H9 (cell line): ENCODE data around the gene KIF1A. TPM values are rescaled to one million over a fixed set of nuclear protein-coding genes. Genes with fewer than 3 reads are reported as not detected.

Source experiments
- DNase-seq: peaks from one replicate; pipeline ENCODE4 v3.0.0-alpha.2; 2017
- H2AFZ ChIP-seq: one replicate; pipeline ENCODE4 v1.6.1; 2013; ENCODE audit warnings: mild to moderate bottlenecking, low read length, control low read depth, moderate library complexity
- H2AK5ac ChIP-seq: 2 replicates; pipeline ENCODE4 v1.6.1; 2013; ENCODE audit warnings: low read length, control low read depth, mixed read lengths; ENCODE audit not compliant: insufficient read length
- H2BK120ac ChIP-seq: one replicate; pipeline ENCODE4 v1.6.1; 2013; ENCODE audit warnings: low read depth, mild to moderate bottlenecking, low read length, control low read depth, inconsistent platforms; ENCODE audit not compliant: poor library complexity, severe bottlenecking
- H2BK12ac ChIP-seq: 2 replicates; pipeline ENCODE4 v1.6.1; 2013; ENCODE audit warnings: low read length, control low read depth, mixed read lengths, low read depth; ENCODE audit not compliant: insufficient read length
- H2BK15ac ChIP-seq: 2 replicates; pipeline ENCODE4 v1.6.1; 2013; ENCODE audit warnings: low read depth, low read length, control low read depth
- H2BK20ac ChIP-seq: one replicate; pipeline ENCODE4 v1.6.1; 2013; ENCODE audit warnings: low read depth, mild to moderate bottlenecking, low read length, control low read depth, inconsistent platforms; ENCODE audit not compliant: poor library complexity, severe bottlenecking
- H2BK5ac ChIP-seq: 2 replicates; pipeline ENCODE4 v1.6.1; 2013; ENCODE audit warnings: low read length, control low read depth, mixed read lengths; ENCODE audit not compliant: insufficient read length
- H3K14ac ChIP-seq: 2 replicates; pipeline ENCODE4 v1.6.1; 2013; ENCODE audit warnings: low read length, control low read depth; ENCODE audit not compliant: insufficient read depth
- H3K18ac ChIP-seq: 2 replicates; pipeline ENCODE4 v1.6.1; 2013; ENCODE audit warnings: low read depth, mild to moderate bottlenecking, mixed read lengths, low read length, control low read depth; ENCODE audit not compliant: insufficient read length
- H3K23ac ChIP-seq: 2 replicates; pipeline ENCODE4 v1.6.1; 2013; ENCODE audit warnings: low read length, control low read depth, mixed read lengths, low read depth; ENCODE audit not compliant: insufficient read length
- H3K23me2 ChIP-seq: 2 replicates; pipeline ENCODE4 v1.6.1; 2013; ENCODE audit warnings: low read depth, mild to moderate bottlenecking, mixed read lengths, low read length, control low read depth; ENCODE audit not compliant: insufficient read length, poor library complexity, severe bottlenecking
- H3K27ac ChIP-seq: 2 replicates; pipeline ENCODE4 v1.5.1; 2013; ENCODE audit warnings: low read length, control low read depth, mixed read lengths, low read depth; ENCODE audit not compliant: insufficient read length
- H3K27me3 ChIP-seq: 2 replicates; pipeline ENCODE4 v1.6.1; 2013; ENCODE audit warnings: low read length, control low read depth, inconsistent platforms; ENCODE audit not compliant: insufficient read depth
- H3K4ac ChIP-seq: 2 replicates; pipeline ENCODE4 v1.6.1; 2013; ENCODE audit warnings: low read depth, mild to moderate bottlenecking, control low read depth, inconsistent platforms, low read length, moderate library complexity
- H3K4me1 ChIP-seq: 2 replicates; pipeline ENCODE4 v1.6.1; 2013; ENCODE audit warnings: low read length, control low read depth, inconsistent platforms; ENCODE audit not compliant: insufficient read depth
- H3K4me2 ChIP-seq: 2 replicates; pipeline ENCODE4 v1.6.1; 2013; ENCODE audit warnings: low read length, control low read depth, mixed read lengths; ENCODE audit not compliant: insufficient read length, insufficient read depth
- H3K56ac ChIP-seq: 2 replicates; pipeline ENCODE4 v1.6.1; 2013; ENCODE audit warnings: low read depth, mild to moderate bottlenecking, mixed read lengths, low read length, control low read depth; ENCODE audit not compliant: insufficient read length
- H3K79me1 ChIP-seq: 2 replicates; pipeline ENCODE4 v1.6.1; 2013; ENCODE audit warnings: low read depth, mild to moderate bottlenecking, moderate library complexity, low read length, control low read depth, inconsistent platforms; ENCODE audit not compliant: insufficient read depth, poor library complexity, severe bottlenecking
- H3K79me2 ChIP-seq: 2 replicates; pipeline ENCODE4 v1.6.1; 2013; ENCODE audit warnings: low read length, control low read depth, inconsistent platforms; ENCODE audit not compliant: insufficient read depth
- H3K9ac ChIP-seq: 2 replicates; pipeline ENCODE4 v1.6.1; 2013; ENCODE audit warnings: low read length, control low read depth, mixed read lengths; ENCODE audit not compliant: insufficient read length; ENCODE audit errors: extremely low read depth
- H3K9me3 ChIP-seq: one replicate; pipeline ENCODE4 v1.6.1; 2013; ENCODE audit warnings: low read depth, low read length, inconsistent platforms; ENCODE audit not compliant: control insufficient read depth
- H3T11ph ChIP-seq: one replicate; pipeline ENCODE4 v1.6.1; 2013; ENCODE audit warnings: mild to moderate bottlenecking, low read length, control low read depth, inconsistent platforms
- H4K20me1 ChIP-seq: one replicate; pipeline ENCODE4 v1.6.1; 2013; ENCODE audit not compliant: control insufficient read depth, insufficient read length, insufficient read depth
- H4K5ac ChIP-seq: 2 replicates; pipeline ENCODE4 v1.6.1; 2013; ENCODE audit warnings: low read depth, mild to moderate bottlenecking, mixed read lengths, low read length, control low read depth; ENCODE audit not compliant: insufficient read length
- H4K8ac ChIP-seq: replicated peaks from 2 replicates; pipeline ENCODE4 v1.6.1; 2013; ENCODE audit warnings: low read length, control low read depth, mixed read lengths, low read depth; ENCODE audit not compliant: insufficient read length
- H4K91ac ChIP-seq: 2 replicates; pipeline ENCODE4 v1.6.1; 2013; ENCODE audit warnings: low read depth, mild to moderate bottlenecking, moderate library complexity, mixed read lengths, low read length, control low read depth; ENCODE audit not compliant: insufficient read length
- H3K27ac Mint-ChIP-seq, 3 experiments: 2 replicates in 2 of 3; 3 replicates in 1 of 3; pipeline ENCODE4 v1.8.0; 2020 to 2021; ENCODE audit warnings: mixed read lengths in 3 of 3, mild to moderate bottlenecking in 1 of 3, moderate library complexity in 1 of 3
- H3K27me3 Mint-ChIP-seq: 2 replicates; pipeline ENCODE4 v1.8.0; 2021; ENCODE audit warnings: low read depth, mild to moderate bottlenecking, moderate library complexity, mixed read lengths
- H3K36me3 Mint-ChIP-seq, 3 experiments: 2 replicates in 2 of 3; 3 replicates in 1 of 3; pipeline ENCODE4 v1.8.0; 2020 to 2021; ENCODE audit warnings: low read depth in 3 of 3, mixed read lengths in 3 of 3; ENCODE audit not compliant: insufficient read depth in 1 of 3
- H3K4me1 Mint-ChIP-seq, 2 experiments: 2 replicates each; pipeline ENCODE4 v1.8.0; 2020; ENCODE audit warnings: mixed read lengths in 2 of 2
- H3K4me3 Mint-ChIP-seq, 2 experiments: 2 replicates in 1 of 2; 3 replicates in 1 of 2; pipeline ENCODE4 v1.8.0; 2020 to 2021; ENCODE audit warnings: mild to moderate bottlenecking in 2 of 2, mixed read lengths in 2 of 2, moderate library complexity in 1 of 2
- H3K9me3 Mint-ChIP-seq, 2 experiments: 2 replicates in 1 of 2; 3 replicates in 1 of 2; pipeline ENCODE4 v1.8.0; 2020; ENCODE audit warnings: mild to moderate bottlenecking in 2 of 2, mixed read lengths in 2 of 2, moderate library complexity in 1 of 2
- CTCF ChIP-seq: fragments of 200-600 bp; sonication (generic); conservative IDR thresholded peaks from 3 replicates; pipeline ENCODE4 v1.8.0; 2021; ENCODE audit warnings: antibody characterized with exemption, mild to moderate bottlenecking
- WGBS: extraction: QIAGEN DNeasy Blood & Tissue Kit; methylation state at CpG from one replicate; pipeline ENCODE4 v1.1.7; 2013; ENCODE audit warnings: missing lambda C conversion rate, low lambda C conversion rate, mixed read lengths; ENCODE audit not compliant: insufficient read length; ENCODE audit errors: extremely low coverage; 5-methylcytosine and 5-hydroxymethylcytosine counted together
- total RNA-seq: library from RNA; stranded (reverse); gene quantifications from 2 replicates; pipeline ENCODE4 v1.2.1, GENCODE V29; 2021

KIF1A gene
- total RNA-seq, 1 experiment from 2014 or later: 204 TPM

GRCh38 chr2:240664622-240665021, 155.4 kb downstream of the KIF1A start:
- WGBS: no CpG with 5 or more reads among the region's 1 CpG
- peaks cover 7 to 14% of the 10 kb centered on the region in 2 experiments; a peak in 3 of 5 replicates for H3K9me3 Mint-ChIP-seq

More at GRCh38 chr2:240664622-240665021, 155.4 kb downstream of the KIF1A start:
- H3K4me1 Mint-ChIP-seq: no peaks in the 10 kb centered on the region
- no peak overlapping the region for H2AK5ac ChIP-seq
- peaks cover 4% of the 10 kb centered on the region for H3K9me3 ChIP-seq
- H3K23me2 ChIP-seq: no peaks in the 10 kb centered on the region
- no peak overlapping the region for H4K91ac ChIP-seq
- H3K79me2 ChIP-seq: no peaks in the 10 kb centered on the region
- H3K27ac Mint-ChIP-seq: no peak overlapping the region
- H3K18ac ChIP-seq: no peak overlapping the region
- H3K4me3 Mint-ChIP-seq: no peak overlapping the region
- H3K27me3 ChIP-seq: no peaks in the 10 kb centered on the region
- no peak overlapping the region for H3K4me2 ChIP-seq
- no peak overlapping the region for H3K14ac ChIP-seq
- no peak overlapping the region for H3K27ac ChIP-seq
- H4K8ac ChIP-seq: no peak overlapping the region
- no peaks in the 10 kb centered on the region for H3K79me1 ChIP-seq
- H3K4me1 ChIP-seq: no peaks in the 10 kb centered on the region
- no peak overlapping the region for H2BK15ac ChIP-seq
- H4K20me1 ChIP-seq: no peaks in the 10 kb centered on the region
- no peak overlapping the region for H3T11ph ChIP-seq
- no peak overlapping the region for H2BK20ac ChIP-seq
- DNase-seq: no peak
- no peak overlapping the region for H2BK120ac ChIP-seq
- H3K9ac ChIP-seq: no peak overlapping the region
- no peak overlapping the region for H3K23ac ChIP-seq
- peaks cover 43% of the 10 kb centered on the region for H3K27me3 Mint-ChIP-seq
- no peak overlapping the region for H3K56ac ChIP-seq
- H3K36me3 Mint-ChIP-seq: no peaks in the 10 kb centered on the region
- H3K4ac ChIP-seq: no peak overlapping the region
- no peak overlapping the region for H2BK12ac ChIP-seq
- no peak overlapping the region for H2BK5ac ChIP-seq
- H2AFZ ChIP-seq: no peak overlapping the region
- TF ChIP-seq CTCF: no peak
- H4K5ac ChIP-seq: no peak overlapping the region

Other genes starting within 250 kb of the KIF1A start
- 45.0 and 47.4 TPM in 2 replicates for gene CAPN10, start 233.5 kb downstream of the KIF1A start, total RNA-seq
- 0.66 and 1.4 TPM in 2 replicates for gene GPR35, start 194.7 kb downstream of the KIF1A start, total RNA-seq
- not detected in 2 replicates for gene AQP12B, start 137.3 kb downstream of the KIF1A start, total RNA-seq
- gene AQP12A, start 128.4 kb downstream of the KIF1A start, total RNA-seq: not detected in 2 replicates
- gene AGXT, start 48.6 kb upstream of the KIF1A start, total RNA-seq: not detected in 2 replicates
- gene MAB21L4, start 75.9 kb upstream of the KIF1A start, total RNA-seq: 0.15 and 0.37 TPM in 2 replicates
- gene CROCC2, start 86.1 kb upstream of the KIF1A start, total RNA-seq: not detected in 2 replicates
- gene SNED1, start 178.4 kb upstream of the KIF1A start, total RNA-seq: 1.8 and 2.5 TPM in 2 replicates